GM12878 (cell line): ENCODE data around the gene ALDH1A1. TPM values are rescaled to one million over a fixed set of nuclear protein-coding genes. Genes with fewer than 3 reads are reported as not detected.

Source experiments
- ATAC-seq: fragments of 200-7000 bp; cut with Tn5 transposase; 3 replicates; pipeline ENCODE4 v1.9.1; 2020; ENCODE audit warnings: mild to moderate bottlenecking, moderate library complexity
- BruUV-seq: library from RNA; stranded (reverse); fragments of 400-500 nt; replicated peaks from 2 replicates; lab custom pipeline; 2021; lab: Mats Ljungman, UMichigan
- CTCF ChIA-PET: fragments of 300-600 bp; sonication (Branson Sonifier 250); formaldehyde crosslinking; extraction: SDS; loops from one replicate; lab custom pipeline; 2021; ENCODE audit warnings: inconsistent platforms; lab: Yijun Ruan, JAX
- POLR2A ChIA-PET: fragments of 350-600 bp; formaldehyde crosslinking; extraction: SDS; loops from one replicate; lab custom pipeline; 2021; ENCODE audit warnings: inconsistent platforms; lab: Charles Lee
- RAD21 ChIA-PET: fragments of 300-600 bp; sonication (Branson Sonifier 250); formaldehyde crosslinking; loops from one replicate; lab custom pipeline; 2023; ENCODE audit warnings: antibody characterized with exemption; ENCODE audit not compliant: unreplicated experiment; lab: Charles Lee
- SMC1A ChIA-PET: fragments of 300-600 bp; sonication (Branson Sonifier 250); formaldehyde crosslinking; loops from one replicate; lab custom pipeline; 2023; ENCODE audit not compliant: unreplicated experiment, uncharacterized antibody; lab: Charles Lee
- DNase-seq: peaks from one replicate; pipeline ENCODE4 v3.0.0-alpha.2; 2011; ENCODE audit warnings: low read depth, low spot score
- FAIRE-seq: peaks from 3 replicates; lab custom pipeline; 2011; peaks lifted over from hg19 to GRCh38; lab: Jason Lieb, UNC
- H2AFZ ChIP-seq: 2 replicates; pipeline ENCODE4 v1.6.0; 2011; ENCODE audit warnings: low read depth, low read length, control low read depth; ENCODE audit not compliant: control insufficient read depth
- H3K27ac ChIP-seq: 2 replicates; pipeline ENCODE4 v1.5.1; 2011; ENCODE audit warnings: control low read depth; ENCODE audit not compliant: control insufficient read depth, insufficient read depth
- H3K27me3 ChIP-seq, 2 experiments: replicated peaks in 1 of 2; 2 replicates each; pipeline versions ENCODE4 v1.6.0 to v1.6.1; 2011; ENCODE audit warnings: low read length in 1 of 2; ENCODE audit not compliant: control insufficient read depth in 2 of 2, insufficient read depth in 2 of 2
- H3K36me3 ChIP-seq, 2 experiments: 2 replicates each; pipeline ENCODE4 v1.5.1; 2011; ENCODE audit warnings: low read length in 1 of 2; ENCODE audit not compliant: control insufficient read depth in 2 of 2, insufficient read depth in 2 of 2
- H3K4me1 ChIP-seq: 2 replicates; pipeline ENCODE4 v1.6.1; 2011; ENCODE audit warnings: mild to moderate bottlenecking, low read length, moderate library complexity, mixed read lengths; ENCODE audit not compliant: control insufficient read depth, insufficient read depth
- H3K4me2 ChIP-seq: 2 replicates; pipeline ENCODE4 v1.6.0; 2011; ENCODE audit warnings: control low read depth; ENCODE audit not compliant: control insufficient read depth, insufficient read depth
- H3K4me3 ChIP-seq: fragments of 200-600 bp; sonication (generic); 2 replicates; pipeline ENCODE4 v1.5.1; 2016
- H3K79me2 ChIP-seq: 2 replicates; pipeline ENCODE4 v1.6.0; 2011; ENCODE audit warnings: low read length; ENCODE audit not compliant: control insufficient read depth, insufficient read depth
- H3K9ac ChIP-seq: 2 replicates; pipeline ENCODE4 v1.8.0; 2011; ENCODE audit warnings: low read length, control low read depth, mixed read lengths; ENCODE audit not compliant: control insufficient read depth, insufficient read depth
- H3K9me3 ChIP-seq: replicated peaks from 3 replicates; pipeline ENCODE4 v1.5.1; 2011; ENCODE audit warnings: mild to moderate bottlenecking, low read length; ENCODE audit not compliant: control insufficient read depth, insufficient read depth
- H4K20me1 ChIP-seq: 2 replicates; pipeline ENCODE4 v1.6.0; 2011; ENCODE audit not compliant: control insufficient read depth, insufficient read depth
- BACH1 ChIP-seq: fragments of 450-650 bp; IDR thresholded peaks from 2 replicates; pipeline ENCODE4 v1.6.1; 2017; ENCODE audit warnings: mild to moderate bottlenecking, borderline replicate concordance
- CHD1 ChIP-seq: IDR thresholded peaks from 2 replicates; pipeline ENCODE4 v1.6.1; 2012; ENCODE audit warnings: low read depth, low read length, improper control_type of control experiment
- CTCF ChIP-seq, 3 experiments: IDR thresholded peaks in 2 of 3; conservative IDR thresholded peaks in 1 of 3; 2 replicates each; pipeline ENCODE4 v1.5.1; 2011; ENCODE audit warnings: low read depth in 3 of 3, low read length in 3 of 3, mild to moderate bottlenecking in 3 of 3, control low read depth in 2 of 3, moderate library complexity in 2 of 3, inconsistent platforms in 1 of 3, mixed read lengths in 1 of 3; ENCODE audit not compliant: control insufficient read depth in 2 of 3, insufficient read depth in 1 of 3; ENCODE audit errors: extremely low read depth in 1 of 3
- ESRRA ChIP-seq: IDR thresholded peaks from 2 replicates; pipeline ENCODE4 v1.6.1; 2012; ENCODE audit warnings: mild to moderate bottlenecking, low read length, improper control_type of control experiment
- SREBF1 ChIP-seq: IDR thresholded peaks from 2 replicates; pipeline ENCODE4 v1.6.1; 2012; ENCODE audit warnings: mild to moderate bottlenecking, low read length
- WRNIP1 ChIP-seq: IDR thresholded peaks from 2 replicates; pipeline ENCODE4 v1.6.1; 2011; ENCODE audit warnings: low read depth, low read length, improper control_type of control experiment, borderline replicate concordance
- WGBS: methylation state at CpG from one replicate; pipeline ENCODE4 v1.1.6; 2016; ENCODE audit warnings: low lambda C conversion rate; ENCODE audit not compliant: insufficient replicate concordance, insufficient coverage; ENCODE audit errors: missing lambda C conversion rate; 5-methylcytosine and 5-hydroxymethylcytosine counted together
- in situ Hi-C: fragments of 300-500 bp; cut with MboI; formaldehyde crosslinking; loops from 9 replicates; pipeline ENCODE4 v1.14.3; 2018; ENCODE audit warnings: mixed read lengths
- intact Hi-C: fragments of 100-400 bp; cut with micrococcal nuclease; formaldehyde crosslinking; loops from one replicate; pipeline ENCODE4 v1.14.2; 2022; ENCODE audit not compliant: unreplicated experiment
- polyA plus RNA-seq, 11 experiments: library from polyadenylated mRNA; depleted of rRNA in 4 of 11; unstranded in 6 of 11; stranded (reverse) in 5 of 11; fragments of >200 nt; fragmentation: Nextera tagmentation in 4 of 11; fragmentation: Illumina TruSeq in 1 of 11; extraction: Ambion mirVana in 4 of 11; extraction: Trizol in 1 of 11; gene quantifications; 1 replicate in 1 of 11; 2 replicates in 10 of 11; pipeline versions ENCODE4 v1.2.1 to v1.2.3, GENCODE V29; 2011 to 2016; ENCODE audit warnings: inconsistent platforms in 2 of 11, missing spikeins in 2 of 11, low read depth in 1 of 11
- total RNA-seq, 4 experiments: library from RNA; depleted of rRNA in 3 of 4; stranded (reverse); fragments of >200 nt in 3 of 4; fragmentation: Illumina TruSeq in 1 of 4; extraction: Trizol in 1 of 4; gene quantifications; 2 replicates each; pipeline versions ENCODE4 v1.2.1 to v1.2.3, GENCODE V29; 2013 to 2021
- TF ChIP-seq, protein P1 (sequence below): fragments of 450-650 bp; conservative IDR thresholded peaks from 2 replicates; pipeline ENCODE4 v1.6.1; 2017; ENCODE audit warnings: mild to moderate bottlenecking, moderate library complexity

ALDH1A1 gene
- total and polyA plus RNA-seq, 10 of the 15 experiments (the other 5 are each of a cell fraction or from before 2014, with no cell fraction given), result 0.03 to 0.54 TPM; not detected in 8

GRCh38 chr9:72925126-72925789 is 27.6 kb downstream of the ALDH1A1 start:
- no peak overlapping the region for H3K27ac ChIP-seq
- no peaks in the 10 kb centered on the region for H3K9me3 ChIP-seq
- POLR2A ChIA-PET, result interaction anchor here (0.6 kb wide), 1 partner anchor 745 kb away, joined by 4 read pairs; no protein-coding TSS in a partner anchor
- RAD21 ChIA-PET, result no interaction called here
- WGBS, result 26% methylated on average over 6 of the region's 6 CpGs
- CTCF ChIA-PET, result no interaction called here
- no peak overlapping the region for H3K4me3 ChIP-seq
- no peaks in the 10 kb centered on the region for H3K27me3 ChIP-seq
- H3K9ac ChIP-seq, result no peak overlapping the region
- DNase-seq (no peak), FAIRE-seq (no peak), ATAC-seq (no peak)
- TF ChIP-seq, protein P1, sequence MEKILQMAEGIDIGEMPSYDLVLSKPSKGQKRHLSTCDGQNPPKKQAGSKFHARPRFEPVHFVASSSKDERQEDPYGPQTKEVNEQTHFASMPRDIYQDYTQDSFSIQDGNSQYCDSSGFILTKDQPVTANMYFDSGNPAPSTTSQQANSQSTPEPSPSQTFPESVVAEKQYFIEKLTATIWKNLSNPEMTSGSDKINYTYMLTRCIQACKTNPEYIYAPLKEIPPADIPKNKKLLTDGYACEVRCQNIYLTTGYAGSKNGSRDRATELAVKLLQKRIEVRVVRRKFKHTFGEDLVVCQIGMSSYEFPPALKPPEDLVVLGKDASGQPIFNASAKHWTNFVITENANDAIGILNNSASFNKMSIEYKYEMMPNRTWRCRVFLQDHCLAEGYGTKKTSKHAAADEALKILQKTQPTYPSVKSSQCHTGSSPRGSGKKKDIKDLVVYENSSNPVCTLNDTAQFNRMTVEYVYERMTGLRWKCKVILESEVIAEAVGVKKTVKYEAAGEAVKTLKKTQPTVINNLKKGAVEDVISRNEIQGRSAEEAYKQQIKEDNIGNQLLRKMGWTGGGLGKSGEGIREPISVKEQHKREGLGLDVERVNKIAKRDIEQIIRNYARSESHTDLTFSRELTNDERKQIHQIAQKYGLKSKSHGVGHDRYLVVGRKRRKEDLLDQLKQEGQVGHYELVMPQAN, result no peak
- no peak for TF ChIP-seq CHD1
- TF ChIP-seq ESRRA, result no peak
- TF ChIP-seq BACH1, result no peak
- TF ChIP-seq WRNIP1, result no peak
- TF ChIP-seq CTCF (IDR thresholded peaks at IDR 0.05 in 2 of 3, conservative IDR thresholded peaks at IDR 0.05 in 1 of 3; ENCODE audit: control insufficient read depth in 2 of 3, extremely low read depth in 1 of 3, insufficient read depth in 1 of 3, low read depth in 3 of 3, low read length in 3 of 3), result no peak
- no peak for TF ChIP-seq SREBF1
- intact Hi-C loops, result no loop called here
- no peak overlapping the region for H3K4me2 ChIP-seq
- SMC1A ChIA-PET, result no interaction called here
- in situ Hi-C loops, result no loop called here
- no peaks in the 10 kb centered on the region for H3K4me1 ChIP-seq
- H3K36me3 ChIP-seq, result no peaks in the 10 kb centered on the region
- no TSS peak for BruUV-seq
- no peaks in the 10 kb centered on the region for H3K79me2 ChIP-seq
- no peaks in the 10 kb centered on the region for H4K20me1 ChIP-seq
- H2AFZ ChIP-seq, result no peak overlapping the region
